ENCODE measurements around the gene OSGEPL1.

OSGEPL1 gene

DNA sequence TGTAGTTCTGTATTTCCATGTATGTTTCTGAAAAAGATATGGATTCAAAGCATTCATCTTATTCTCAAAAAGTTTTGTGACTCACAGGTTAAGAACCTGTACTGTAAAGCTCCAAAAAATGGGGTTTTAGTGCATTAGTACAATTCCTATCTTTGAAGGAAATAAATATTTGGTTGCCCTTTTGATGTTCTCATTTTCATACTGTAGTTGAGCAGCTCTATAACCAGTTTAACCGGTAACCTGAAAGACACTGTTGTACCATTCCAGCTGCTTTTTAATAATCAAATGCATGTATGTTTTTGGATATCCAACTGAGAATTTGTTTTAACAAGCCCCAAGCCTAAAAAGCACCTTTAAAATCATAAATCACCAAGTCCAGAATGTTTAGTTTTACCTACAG, 9.6 kb upstream of the OSGEPL1 start:
- TF ChIP-seq REST (IDR thresholded peaks at IDR 0.05; ENCODE audit: insufficient read depth in 1 of 2, low read depth in 2 of 2, low read length in 2 of 2) (no peak), FOXP2 (optimal IDR thresholded peaks at IDR 0.05; ENCODE audit: borderline replicate concordance, extremely low read depth, extremely low read length, insufficient read depth) (no peak), SIN3A (IDR thresholded peaks at IDR 0.05; ENCODE audit: borderline replicate concordance, insufficient read depth, low read length) (no peak), POLR2AphosphoS5 (IDR thresholded peaks at IDR 0.05; ENCODE audit: low read depth, low read length) (no peak), TAF1 (IDR thresholded peaks at IDR 0.05; ENCODE audit: borderline replicate concordance, insufficient read depth, low read length) (no peak)

DNA sequence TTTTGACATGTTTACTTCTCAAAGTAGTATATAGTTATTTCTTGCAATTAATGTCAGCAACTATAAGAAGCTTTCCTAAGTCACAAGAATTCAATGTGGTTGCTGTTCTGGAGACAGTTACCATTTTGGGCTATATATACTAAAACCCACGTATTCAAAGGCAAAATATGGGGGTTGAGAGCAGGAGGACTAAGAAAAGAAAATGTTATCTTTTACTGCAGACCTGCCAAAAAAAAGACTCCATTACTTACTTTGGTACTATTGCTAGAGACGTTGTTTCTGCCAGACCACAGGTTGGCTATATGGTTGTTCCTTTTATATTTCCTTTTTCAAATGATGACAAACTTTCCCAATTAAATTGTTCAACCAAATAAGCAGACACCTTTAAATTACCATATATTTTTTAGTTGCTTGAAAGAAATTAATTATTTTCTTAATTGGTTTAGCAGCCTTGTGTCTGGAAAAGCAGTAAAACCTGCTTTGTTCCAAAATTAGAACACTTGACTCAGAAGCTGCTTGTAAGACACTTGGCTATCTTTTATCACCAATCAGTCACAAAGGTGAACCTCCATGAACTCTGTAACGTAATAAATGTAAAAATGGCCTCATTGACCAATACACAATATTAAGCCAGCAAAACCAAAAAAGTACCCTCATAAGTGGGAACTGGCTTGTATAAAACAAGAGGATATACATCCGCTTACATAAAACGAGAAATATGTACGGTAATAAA, 8.2 kb upstream of the OSGEPL1 start:
- TF ChIP-seq FOXP2 (optimal IDR thresholded peaks at IDR 0.05; ENCODE audit: borderline replicate concordance, extremely low read depth, extremely low read length, insufficient read depth) (no peak), POLR2AphosphoS5 (IDR thresholded peaks at IDR 0.05; ENCODE audit: low read depth, low read length) (no peak), REST (IDR thresholded peaks at IDR 0.05; ENCODE audit: insufficient read depth in 1 of 2, low read depth in 2 of 2, low read length in 2 of 2) (no peak), TAF1 (IDR thresholded peaks at IDR 0.05; ENCODE audit: borderline replicate concordance, insufficient read depth, low read length) (no peak), SIN3A (IDR thresholded peaks at IDR 0.05; ENCODE audit: borderline replicate concordance, insufficient read depth, low read length) (no peak)

GRCh38 chr2:189763908-189764661, 1.5 kb upstream of the OSGEPL1 start:
- TF ChIP-seq FOXP2 (optimal IDR thresholded peaks at IDR 0.05; ENCODE audit: borderline replicate concordance, extremely low read depth, extremely low read length, insufficient read depth) (no peak), SIN3A (IDR thresholded peaks at IDR 0.05; ENCODE audit: borderline replicate concordance, insufficient read depth, low read length) (no peak), TAF1 (IDR thresholded peaks at IDR 0.05; ENCODE audit: borderline replicate concordance, insufficient read depth, low read length) (no peak), POLR2AphosphoS5 (IDR thresholded peaks at IDR 0.05; ENCODE audit: low read depth, low read length) (no peak), REST (IDR thresholded peaks at IDR 0.05; ENCODE audit: insufficient read depth in 1 of 2, low read depth in 2 of 2, low read length in 2 of 2) (no peak)

GRCh38 chr2:189762229-189762550, 402 bp downstream of the OSGEPL1 start:
- no peak for TF ChIP-seq FOXP2 (optimal IDR thresholded peaks at IDR 0.05; ENCODE audit: borderline replicate concordance, extremely low read depth, extremely low read length, insufficient read depth)
- TF ChIP-seq TAF1 (IDR thresholded peaks at IDR 0.05; ENCODE audit: borderline replicate concordance, insufficient read depth, low read length), result no peak
- no peak for TF ChIP-seq POLR2AphosphoS5 (IDR thresholded peaks at IDR 0.05; ENCODE audit: low read depth, low read length)
- TF ChIP-seq SIN3A (IDR thresholded peaks at IDR 0.05; ENCODE audit: borderline replicate concordance, insufficient read depth, low read length), result no peak
- no peak for TF ChIP-seq REST (IDR thresholded peaks at IDR 0.05; ENCODE audit: insufficient read depth in 1 of 2, low read depth in 2 of 2, low read length in 2 of 2)

Measured in PFSK-1 (cell line).